PC-9 (cell line): ENCODE data around the gene ZRANB1. TPM values are rescaled to one million over a fixed set of nuclear protein-coding genes. Genes with fewer than 3 reads are reported as not detected.

Source experiments
- BruUV-seq: library from RNA; stranded (reverse); fragments of 400-500 nt; replicated peaks from 2 replicates; lab custom pipeline; 2021; lab: Mats Ljungman, UMichigan
- CTCF ChIA-PET: fragments of 300-600 bp; sonication (Branson Sonifier 250); formaldehyde crosslinking; loops from one replicate; lab custom pipeline; 2022; ENCODE audit warnings: antibody characterized with exemption; lab: Charles Lee
- POLR2A ChIA-PET: fragments of 300-600 bp; sonication (Branson Sonifier 250); formaldehyde crosslinking; loops from one replicate; lab custom pipeline; 2022; ENCODE audit warnings: antibody characterized with exemption; ENCODE audit not compliant: unreplicated experiment; lab: Charles Lee
- DNase-seq, 2 experiments: peaks; one replicate each; pipeline versions ENCODE4 v3.0.0 to v3.0.0-alpha.2; 2015 to 2022; ENCODE audit warnings: mixed read lengths in 1 of 2
- H2AFZ ChIP-seq: fragments of 200-600 bp; sonication (generic); 2 replicates; pipeline ENCODE4 v1.8.1; 2017; ENCODE audit warnings: antibody characterized with exemption
- H3F3A ChIP-seq: fragments of 200-600 bp; sonication (generic); 2 replicates; pipeline ENCODE4 v1.8.1; 2017; ENCODE audit warnings: antibody characterized with exemption, mild to moderate bottlenecking, low read depth; ENCODE audit not compliant: insufficient read depth
- H3K27ac ChIP-seq: fragments of 200-600 bp; sonication (generic); 2 replicates; pipeline ENCODE4 v1.6.1; 2016; ENCODE audit warnings: mixed run types
- H3K27me3 ChIP-seq: fragments of 200-600 bp; sonication (generic); 2 replicates; pipeline ENCODE4 v1.6.1; 2016; ENCODE audit warnings: low read depth, mixed run types; ENCODE audit not compliant: insufficient read depth
- H3K36me3 ChIP-seq: fragments of 200-600 bp; sonication (generic); 2 replicates; pipeline ENCODE4 v1.6.1; 2016; ENCODE audit warnings: low read depth, mixed run types
- H3K4me1 ChIP-seq: fragments of 200-600 bp; sonication (generic); replicated peaks from 2 replicates; pipeline ENCODE4 v1.6.1; 2016; ENCODE audit warnings: mixed run types; ENCODE audit not compliant: insufficient read depth
- H3K4me2 ChIP-seq: fragments of 200-600 bp; sonication (generic); 2 replicates; pipeline ENCODE4 v1.6.1; 2017; ENCODE audit warnings: mixed run types
- H3K4me3 ChIP-seq: fragments of 200-600 bp; sonication (generic); 2 replicates; pipeline ENCODE4 v1.6.1; 2016; ENCODE audit warnings: mixed run types
- H3K79me2 ChIP-seq: fragments of 200-600 bp; sonication (generic); 2 replicates; pipeline ENCODE4 v1.6.1; 2017; ENCODE audit warnings: low read depth, mixed run types
- H3K9me2 ChIP-seq: fragments of 200-600 bp; sonication (generic); 2 replicates; pipeline ENCODE4 v1.8.1; 2017; ENCODE audit warnings: mild to moderate bottlenecking; ENCODE audit not compliant: insufficient read depth
- H3K9me3 ChIP-seq: fragments of 200-600 bp; sonication (generic); 2 replicates; pipeline ENCODE4 v1.8.1; 2016; ENCODE audit warnings: low read depth; ENCODE audit not compliant: insufficient read depth
- H4K20me1 ChIP-seq: fragments of 200-600 bp; sonication (generic); 2 replicates; pipeline ENCODE4 v1.8.1; 2017; ENCODE audit not compliant: insufficient read depth
- EZH2 ChIP-seq: fragments of 200-600 bp; sonication (generic); IDR thresholded peaks from 2 replicates; pipeline ENCODE4 v1.8.0; 2017; ENCODE audit warnings: antibody characterized with exemption, low read depth
- intact Hi-C: fragments of 100-400 bp; cut with micrococcal nuclease; formaldehyde crosslinking; loops from one replicate; pipeline ENCODE4 v1.10.0; 2022; ENCODE audit not compliant: unreplicated experiment
- total RNA-seq: library from RNA; stranded (reverse); gene quantifications from 2 replicates; pipeline ENCODE4 v1.2.3, GENCODE V29; 2021
- TF ChIP-seq, protein P1 (sequence below): fragments of 200-600 bp; sonication (generic); conservative IDR thresholded peaks from 2 replicates; pipeline ENCODE4 v1.6.1; 2017; ENCODE audit warnings: mixed run types, antibody characterized with exemption, mild to moderate bottlenecking, moderate library complexity

Gene ZRANB1
- total RNA-seq, 1 experiment from 2014 or later, result 10.9 TPM

DNA sequence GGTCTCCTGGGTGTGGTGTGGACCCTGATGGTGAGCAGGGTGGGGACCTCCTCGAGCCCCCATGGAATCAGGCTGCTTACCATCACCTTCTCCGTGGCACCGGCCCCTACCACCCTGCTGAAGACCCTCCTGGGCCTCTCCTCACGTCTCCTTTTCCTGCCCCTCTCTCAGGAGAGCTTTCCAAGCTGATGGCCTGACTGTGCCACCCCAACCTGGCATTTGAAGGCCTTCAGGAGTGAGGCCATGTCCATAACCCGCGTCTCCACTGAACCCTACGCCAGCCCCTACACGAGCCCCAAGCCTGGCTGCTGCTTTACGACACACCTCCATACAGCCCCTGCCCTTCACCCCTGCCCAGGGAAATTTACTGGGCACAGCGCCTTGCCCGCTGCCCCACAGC lies 55.4 kb downstream of the ZRANB1 start:
- ChIA-PET CTCF (no interaction called here), POLR2A (no interaction called here)
- H3K27me3 ChIP-seq, result no peaks in the 10 kb centered on the region
- intact Hi-C loops, result no loop called here
- no peak overlapping the region for H2AFZ ChIP-seq
- no peak for DNase-seq
- TF ChIP-seq EZH2, result no peak
- TF ChIP-seq, protein P1, sequence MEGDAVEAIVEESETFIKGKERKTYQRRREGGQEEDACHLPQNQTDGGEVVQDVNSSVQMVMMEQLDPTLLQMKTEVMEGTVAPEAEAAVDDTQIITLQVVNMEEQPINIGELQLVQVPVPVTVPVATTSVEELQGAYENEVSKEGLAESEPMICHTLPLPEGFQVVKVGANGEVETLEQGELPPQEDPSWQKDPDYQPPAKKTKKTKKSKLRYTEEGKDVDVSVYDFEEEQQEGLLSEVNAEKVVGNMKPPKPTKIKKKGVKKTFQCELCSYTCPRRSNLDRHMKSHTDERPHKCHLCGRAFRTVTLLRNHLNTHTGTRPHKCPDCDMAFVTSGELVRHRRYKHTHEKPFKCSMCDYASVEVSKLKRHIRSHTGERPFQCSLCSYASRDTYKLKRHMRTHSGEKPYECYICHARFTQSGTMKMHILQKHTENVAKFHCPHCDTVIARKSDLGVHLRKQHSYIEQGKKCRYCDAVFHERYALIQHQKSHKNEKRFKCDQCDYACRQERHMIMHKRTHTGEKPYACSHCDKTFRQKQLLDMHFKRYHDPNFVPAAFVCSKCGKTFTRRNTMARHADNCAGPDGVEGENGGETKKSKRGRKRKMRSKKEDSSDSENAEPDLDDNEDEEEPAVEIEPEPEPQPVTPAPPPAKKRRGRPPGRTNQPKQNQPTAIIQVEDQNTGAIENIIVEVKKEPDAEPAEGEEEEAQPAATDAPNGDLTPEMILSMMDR, result no peak
- no peaks in the 10 kb centered on the region for H3K9me2 ChIP-seq
- no peak overlapping the region for H3K4me2 ChIP-seq
- no peaks in the 10 kb centered on the region for H3K36me3 ChIP-seq
- H4K20me1 ChIP-seq, result no peaks in the 10 kb centered on the region
- H3K4me3 ChIP-seq, result no peak overlapping the region
- no peaks in the 10 kb centered on the region for H3K79me2 ChIP-seq
- H3F3A ChIP-seq, result no peaks in the 10 kb centered on the region
- BruUV-seq, result no TSS peak
- no peaks in the 10 kb centered on the region for H3K4me1 ChIP-seq
- no peaks in the 10 kb centered on the region for H3K9me3 ChIP-seq
- no peak overlapping the region for H3K27ac ChIP-seq

DNA sequence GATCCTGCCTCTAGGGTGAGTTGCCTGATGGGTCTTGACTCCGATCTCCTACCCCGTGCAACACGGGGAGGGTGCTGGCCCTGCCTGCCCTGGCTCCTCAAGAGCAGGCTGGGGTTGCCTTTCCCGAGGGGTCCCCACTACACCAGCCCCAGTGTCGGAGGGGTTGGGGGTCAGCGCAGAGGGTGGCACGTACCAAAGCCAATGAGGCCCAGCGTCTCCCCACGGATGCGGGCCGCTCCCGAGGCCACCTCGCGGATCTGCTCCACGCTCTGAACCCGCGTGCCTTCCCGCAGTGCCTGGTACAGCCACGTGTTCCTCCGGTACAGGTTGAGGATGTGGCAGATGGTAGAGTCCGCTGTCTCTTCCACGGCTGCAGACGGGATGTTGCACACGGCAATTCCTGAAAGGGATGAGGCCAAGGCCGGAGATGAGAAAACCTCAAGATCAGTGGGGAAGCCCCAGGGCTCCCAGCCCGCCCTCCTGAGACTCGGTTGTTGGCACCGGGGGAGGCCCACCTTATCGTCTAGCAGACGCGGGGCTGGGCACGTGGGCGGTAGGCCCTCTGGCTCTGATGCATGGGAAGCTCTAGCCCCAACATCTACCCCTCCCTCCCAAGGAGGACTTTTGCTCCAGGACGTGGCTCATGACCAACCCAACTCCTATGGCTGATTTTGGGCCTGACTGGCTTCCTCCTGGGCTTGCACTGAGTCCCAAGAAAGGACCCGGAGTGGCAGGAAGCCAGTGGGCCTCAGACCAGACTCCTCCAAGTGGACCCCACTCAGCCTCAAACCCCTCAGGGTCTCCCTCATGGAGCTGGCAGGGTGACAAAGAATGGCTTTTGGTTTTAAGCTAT lies 56.1 kb downstream of the ZRANB1 start:
- DNase-seq, result no peak
- no peak overlapping the region for H2AFZ ChIP-seq
- H3K36me3 ChIP-seq, result no peaks in the 10 kb centered on the region
- H3K27ac ChIP-seq, result no peak overlapping the region
- POLR2A ChIA-PET, result no interaction called here
- intact Hi-C loops, result no loop called here
- no peaks in the 10 kb centered on the region for H3K27me3 ChIP-seq
- no peak for TF ChIP-seq EZH2
- TF ChIP-seq, protein P1, result no peak
- H3K4me1 ChIP-seq, result no peaks in the 10 kb centered on the region
- no peaks in the 10 kb centered on the region for H3K9me3 ChIP-seq
- H4K20me1 ChIP-seq, result no peaks in the 10 kb centered on the region
- no peaks in the 10 kb centered on the region for H3K9me2 ChIP-seq
- CTCF ChIA-PET, result interaction anchor here (0.6 kb wide), 1 partner anchor 12 kb away, joined by 9 read pairs; no protein-coding TSS in a partner anchor
- H3K4me3 ChIP-seq, result no peak overlapping the region
- no TSS peak for BruUV-seq
- H3K79me2 ChIP-seq, result no peaks in the 10 kb centered on the region
- no peak overlapping the region for H3K4me2 ChIP-seq
- H3F3A ChIP-seq, result no peaks in the 10 kb centered on the region

DNA sequence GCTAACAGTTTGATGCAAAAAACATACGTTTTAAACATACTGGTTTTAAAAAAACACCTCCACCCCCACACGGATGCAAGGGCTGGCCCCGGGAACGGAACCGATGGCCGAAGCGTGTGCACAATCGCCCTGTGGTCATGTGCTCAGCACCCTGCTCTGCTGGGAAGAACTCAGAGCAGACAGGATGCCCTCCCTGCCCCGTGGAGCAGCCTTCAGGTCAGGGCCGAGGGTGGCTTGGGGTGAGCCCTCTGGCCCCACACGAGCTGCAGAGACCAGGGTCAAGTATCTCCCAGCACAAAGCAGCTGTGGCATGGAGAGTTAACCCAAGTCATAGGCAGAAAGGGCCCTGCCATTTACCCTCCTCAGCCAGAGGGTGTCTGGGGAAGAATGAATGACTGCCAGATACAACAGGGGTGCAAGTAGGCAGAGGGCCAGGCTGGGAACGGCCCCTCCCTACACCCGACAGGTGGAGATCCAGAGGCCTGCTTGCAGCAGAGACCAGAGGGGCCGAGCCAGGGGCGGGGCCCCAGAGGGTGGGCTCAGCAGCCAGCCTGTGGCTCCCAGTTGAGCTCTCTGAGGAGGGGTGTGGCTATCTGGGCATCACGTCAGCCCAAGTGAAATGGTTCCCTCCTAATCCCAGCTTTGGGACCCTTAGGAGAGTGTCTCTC lies 56.8 kb downstream of the ZRANB1 start:
- no peaks in the 10 kb centered on the region for H3K36me3 ChIP-seq
- no TSS peak for BruUV-seq

More for the DNA sequence above, 56.8 kb downstream of the ZRANB1 start:
- Histone ChIP-seq H2AFZ (no peak overlapping the region), H3K9me2 (no peaks in the 10 kb centered on the region), H3K4me3 (no peak overlapping the region), H3F3A (no peaks in the 10 kb centered on the region), H3K79me2 (no peaks in the 10 kb centered on the region), H3K4me2 (no peak overlapping the region), H3K27ac (no peak overlapping the region), H3K27me3 (no peaks in the 10 kb centered on the region), H4K20me1 (peaks cover 3% of the 10 kb centered on the region; the same call in 1 of the 2 replicates), H3K4me1 (no peaks in the 10 kb centered on the region), H3K9me3 (no peaks in the 10 kb centered on the region)
- TF ChIP-seq EZH2, result no peak
- TF ChIP-seq, protein P1, result no peak
- ChIA-PET CTCF (no interaction called here), POLR2A (no interaction called here)
- no peak for DNase-seq
- intact Hi-C loops, result no loop called here
